ENCODE measurements around the gene CYP3A5. TPM values are rescaled to one million over a fixed set of nuclear protein-coding genes. Genes with fewer than 3 reads are reported as not detected.
"Not testable (repeated sequence)": the region's sequence is repeated elsewhere in the genome, so short reads cannot be mapped to it uniquely, and the experiment has no call there.

The CYP3A5 gene
- total RNA-seq, 1 donor from 2014 or later = not detected

DNA sequence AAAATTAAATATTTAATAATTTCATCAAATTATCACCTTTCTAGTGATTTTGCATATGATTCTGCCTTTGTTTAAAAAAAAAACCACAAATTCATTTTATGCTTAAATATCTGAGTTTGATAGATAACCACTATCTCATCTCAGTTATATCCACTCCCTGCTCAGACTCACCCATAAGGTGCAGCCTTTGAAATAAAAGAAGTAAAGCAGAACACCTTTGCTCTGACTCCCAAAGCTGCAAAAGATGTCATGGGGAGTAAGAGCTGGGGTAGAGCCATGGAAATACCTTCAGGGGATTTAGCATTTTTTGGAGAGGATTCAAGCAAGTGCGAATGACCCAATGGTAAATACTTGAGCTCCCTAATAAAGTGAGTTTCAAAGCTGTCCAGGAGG is 15.1 kb upstream of the CYP3A5 start:
- no peaks in the 10 kb centered on the region for H3K27me3 Mint-ChIP-seq (ENCODE audit: unreplicated experiment)
- H3K4me1 Mint-ChIP-seq (ENCODE audit: low read depth, unreplicated experiment) = no peaks in the 10 kb centered on the region

DNA sequence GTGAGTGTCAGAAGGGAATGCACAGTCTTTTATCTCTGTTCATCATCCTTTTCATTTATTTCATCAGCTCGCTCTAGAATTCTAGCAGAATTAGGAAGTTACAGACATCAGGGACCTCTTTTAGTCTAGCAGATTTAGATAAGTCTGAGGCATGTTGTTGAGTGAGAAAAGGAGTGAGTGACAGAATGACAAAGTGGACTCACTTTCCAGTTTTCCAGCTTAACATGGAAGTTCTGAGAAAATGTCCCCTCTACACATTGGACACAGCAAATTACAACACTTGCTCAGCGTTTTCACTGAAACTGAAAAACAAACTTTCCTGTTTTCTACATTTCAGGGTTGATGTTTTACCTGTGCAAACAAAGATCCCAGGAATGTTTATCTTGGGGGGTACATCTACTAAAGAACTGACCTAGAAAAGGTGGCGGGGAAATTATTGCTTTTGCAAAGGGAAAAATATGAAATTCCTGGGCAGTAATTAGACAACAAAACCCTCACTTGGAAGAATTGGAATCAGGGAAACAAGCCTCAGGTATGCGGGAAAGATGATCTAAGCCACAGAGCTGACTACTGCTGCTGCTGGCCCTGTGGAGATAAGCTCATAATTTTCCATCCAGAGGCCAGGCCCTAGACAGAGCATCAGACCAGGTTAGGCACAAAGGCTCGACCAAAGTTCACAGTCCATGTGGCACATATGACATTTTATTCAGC is 14.6 kb upstream of the CYP3A5 start:
- no peak overlapping the region for H3K4me3 Mint-ChIP-seq (ENCODE audit: unreplicated experiment)
- H3K9me3 Mint-ChIP-seq (ENCODE audit: unreplicated experiment) = no peaks in the 10 kb centered on the region
- TF ChIP-seq, protein P1, sequence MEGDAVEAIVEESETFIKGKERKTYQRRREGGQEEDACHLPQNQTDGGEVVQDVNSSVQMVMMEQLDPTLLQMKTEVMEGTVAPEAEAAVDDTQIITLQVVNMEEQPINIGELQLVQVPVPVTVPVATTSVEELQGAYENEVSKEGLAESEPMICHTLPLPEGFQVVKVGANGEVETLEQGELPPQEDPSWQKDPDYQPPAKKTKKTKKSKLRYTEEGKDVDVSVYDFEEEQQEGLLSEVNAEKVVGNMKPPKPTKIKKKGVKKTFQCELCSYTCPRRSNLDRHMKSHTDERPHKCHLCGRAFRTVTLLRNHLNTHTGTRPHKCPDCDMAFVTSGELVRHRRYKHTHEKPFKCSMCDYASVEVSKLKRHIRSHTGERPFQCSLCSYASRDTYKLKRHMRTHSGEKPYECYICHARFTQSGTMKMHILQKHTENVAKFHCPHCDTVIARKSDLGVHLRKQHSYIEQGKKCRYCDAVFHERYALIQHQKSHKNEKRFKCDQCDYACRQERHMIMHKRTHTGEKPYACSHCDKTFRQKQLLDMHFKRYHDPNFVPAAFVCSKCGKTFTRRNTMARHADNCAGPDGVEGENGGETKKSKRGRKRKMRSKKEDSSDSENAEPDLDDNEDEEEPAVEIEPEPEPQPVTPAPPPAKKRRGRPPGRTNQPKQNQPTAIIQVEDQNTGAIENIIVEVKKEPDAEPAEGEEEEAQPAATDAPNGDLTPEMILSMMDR (IDR thresholded peaks at IDR 0.05; ENCODE audit: partially characterized antibody, unreplicated experiment) = no peak
- H3K4me1 Mint-ChIP-seq (ENCODE audit: low read depth, unreplicated experiment) = no peaks in the 10 kb centered on the region
- H3K36me3 Mint-ChIP-seq (ENCODE audit: unreplicated experiment) = peaks cover 7% of the 10 kb centered on the region
- no peak overlapping the region for H3K27ac Mint-ChIP-seq (ENCODE audit: unreplicated experiment)
- DNase-seq = no peak
- H3K27me3 Mint-ChIP-seq (ENCODE audit: unreplicated experiment) = no peaks in the 10 kb centered on the region

More for the DNA sequence above, 15.1 kb upstream of the CYP3A5 start:
- H3K36me3 Mint-ChIP-seq (ENCODE audit: unreplicated experiment) = peaks cover 7% of the 10 kb centered on the region
- H3K27ac Mint-ChIP-seq (ENCODE audit: unreplicated experiment) = no peak overlapping the region
- TF ChIP-seq, protein P1 (IDR thresholded peaks at IDR 0.05; ENCODE audit: partially characterized antibody, unreplicated experiment) = no peak
- DNase-seq = no peak
- H3K9me3 Mint-ChIP-seq (ENCODE audit: unreplicated experiment) = no peaks in the 10 kb centered on the region
- no peak overlapping the region for H3K4me3 Mint-ChIP-seq (ENCODE audit: unreplicated experiment)

DNA sequence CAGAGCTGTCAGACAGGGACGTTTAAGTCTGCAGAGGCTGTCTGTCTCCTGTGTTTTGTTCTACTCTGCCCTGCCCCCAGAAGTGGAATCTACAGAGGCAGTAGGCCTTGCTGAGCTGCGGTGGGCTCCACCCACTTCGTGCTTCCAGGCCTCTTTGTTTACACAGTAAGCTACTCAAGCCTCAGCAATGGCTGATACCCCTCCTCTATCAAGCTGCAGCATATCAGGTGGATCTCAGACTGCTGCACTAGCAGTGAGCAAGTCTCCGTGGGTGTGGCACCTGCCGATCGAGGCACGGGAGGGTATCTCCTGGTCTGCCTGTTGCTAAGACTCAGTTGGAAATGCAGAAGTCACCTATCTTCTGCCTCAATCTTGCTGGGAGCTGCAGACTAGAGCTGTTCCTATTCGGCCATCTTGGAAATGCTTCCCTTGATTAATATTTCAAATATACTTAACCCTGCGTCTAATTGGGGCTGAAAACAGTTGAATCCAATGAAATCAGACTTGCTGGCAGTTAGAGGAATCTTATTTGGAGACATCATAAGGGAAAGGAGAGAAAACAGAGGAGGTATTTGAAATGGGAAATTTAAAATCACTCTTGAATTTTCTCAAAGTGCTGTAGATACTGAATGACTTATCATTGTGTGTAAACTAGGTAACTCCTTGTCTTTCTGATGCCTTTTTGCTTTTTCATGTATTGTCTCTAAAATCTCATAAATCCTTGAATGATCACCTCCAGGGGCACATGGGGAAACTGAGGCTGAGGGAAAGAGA is 13.8 kb upstream of the CYP3A5 start:
- Mint-ChIP-seq H3K36me3 (ENCODE audit: unreplicated experiment) (peaks cover 7% of the 10 kb centered on the region), H3K9me3 (ENCODE audit: unreplicated experiment) (no peaks in the 10 kb centered on the region), H3K4me3 (ENCODE audit: unreplicated experiment) (no peak overlapping the region), H3K27ac (ENCODE audit: unreplicated experiment) (no peak overlapping the region), H3K4me1 (ENCODE audit: low read depth, unreplicated experiment) (no peaks in the 10 kb centered on the region), H3K27me3 (ENCODE audit: unreplicated experiment) (no peaks in the 10 kb centered on the region)
- DNase-seq = no peak
- TF ChIP-seq, protein P1 (IDR thresholded peaks at IDR 0.05; ENCODE audit: partially characterized antibody, unreplicated experiment) = no peak

DNA sequence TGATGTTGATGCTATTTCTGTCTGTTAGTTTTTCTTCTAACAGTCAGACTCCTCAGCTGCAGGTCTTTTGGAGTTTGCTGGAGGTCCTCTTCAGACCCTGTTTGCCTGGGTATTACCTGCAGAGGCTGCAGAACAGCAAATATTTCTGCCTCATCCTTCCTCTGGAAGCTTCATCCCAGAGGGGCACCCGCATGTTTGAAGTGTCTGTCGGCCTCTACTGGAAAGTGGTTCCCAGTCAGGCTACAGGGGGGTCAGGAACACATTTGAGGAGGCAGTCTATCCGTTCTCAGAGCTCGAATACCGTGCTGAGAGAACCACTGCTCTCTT is 13.3 kb upstream of the CYP3A5 start:
- Mint-ChIP-seq H3K36me3 (ENCODE audit: unreplicated experiment) (peaks cover 7% of the 10 kb centered on the region), H3K4me3 (ENCODE audit: unreplicated experiment) (no peak overlapping the region), H3K9me3 (ENCODE audit: unreplicated experiment) (no peaks in the 10 kb centered on the region), H3K27ac (ENCODE audit: unreplicated experiment) (no peak overlapping the region), H3K4me1 (ENCODE audit: low read depth, unreplicated experiment) (no peaks in the 10 kb centered on the region), H3K27me3 (ENCODE audit: unreplicated experiment) (no peaks in the 10 kb centered on the region)
- no peak for DNase-seq
- TF ChIP-seq, protein P1 (IDR thresholded peaks at IDR 0.05; ENCODE audit: partially characterized antibody, unreplicated experiment) = no peak

DNA sequence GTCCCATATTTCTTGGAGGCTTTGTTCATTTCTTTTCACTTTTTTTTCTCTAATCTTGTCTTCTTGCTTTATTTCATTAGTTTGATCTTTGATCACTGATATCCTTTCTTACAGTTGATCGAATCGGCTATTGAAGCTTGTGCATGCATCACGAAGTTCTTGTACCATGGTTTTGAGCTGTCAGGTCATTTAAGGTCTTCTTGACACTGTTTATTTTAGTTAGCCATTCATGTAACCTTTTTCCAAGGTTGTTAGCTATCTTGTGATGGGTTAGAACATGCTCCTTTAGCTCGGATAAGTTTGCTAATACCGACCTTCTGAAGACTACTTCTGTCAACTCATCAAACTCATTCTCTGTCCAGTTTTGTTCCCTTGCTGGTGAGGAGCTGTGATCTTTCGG is 12.8 kb upstream of the CYP3A5 start:
- DNase-seq; H3K27me3 Mint-ChIP-seq (ENCODE audit: unreplicated experiment); H3K36me3 Mint-ChIP-seq (ENCODE audit: unreplicated experiment); H3K27ac Mint-ChIP-seq (ENCODE audit: unreplicated experiment); H3K4me1 Mint-ChIP-seq (ENCODE audit: low read depth, unreplicated experiment); H3K4me3 Mint-ChIP-seq (ENCODE audit: unreplicated experiment); H3K9me3 Mint-ChIP-seq (ENCODE audit: unreplicated experiment): not testable (repeated sequence)

DNA sequence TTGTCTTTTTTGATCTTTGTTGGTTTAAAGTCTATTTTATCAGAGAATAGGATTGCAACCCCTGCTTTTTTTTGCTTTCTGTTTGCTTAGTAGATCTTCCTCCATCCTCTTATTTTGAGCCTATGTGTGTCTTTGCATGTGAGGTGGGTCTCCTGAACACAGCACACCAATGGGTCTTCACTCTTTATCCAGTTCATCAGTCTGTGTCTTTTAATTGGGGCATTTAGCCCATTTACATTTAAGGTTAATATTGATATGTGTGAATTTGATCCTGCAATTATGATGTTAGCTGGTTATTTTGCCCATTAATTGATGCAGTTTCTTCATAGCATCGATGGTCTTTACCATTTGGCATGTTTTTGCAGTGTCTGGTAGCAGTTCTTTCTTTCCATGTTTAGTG is 11.9 kb upstream of the CYP3A5 start:
- not testable (repeated sequence) for H3K27me3 Mint-ChIP-seq (ENCODE audit: unreplicated experiment); H3K4me3 Mint-ChIP-seq (ENCODE audit: unreplicated experiment); DNase-seq; H3K9me3 Mint-ChIP-seq (ENCODE audit: unreplicated experiment); H3K4me1 Mint-ChIP-seq (ENCODE audit: low read depth, unreplicated experiment); H3K36me3 Mint-ChIP-seq (ENCODE audit: unreplicated experiment); H3K27ac Mint-ChIP-seq (ENCODE audit: unreplicated experiment)

DNA sequence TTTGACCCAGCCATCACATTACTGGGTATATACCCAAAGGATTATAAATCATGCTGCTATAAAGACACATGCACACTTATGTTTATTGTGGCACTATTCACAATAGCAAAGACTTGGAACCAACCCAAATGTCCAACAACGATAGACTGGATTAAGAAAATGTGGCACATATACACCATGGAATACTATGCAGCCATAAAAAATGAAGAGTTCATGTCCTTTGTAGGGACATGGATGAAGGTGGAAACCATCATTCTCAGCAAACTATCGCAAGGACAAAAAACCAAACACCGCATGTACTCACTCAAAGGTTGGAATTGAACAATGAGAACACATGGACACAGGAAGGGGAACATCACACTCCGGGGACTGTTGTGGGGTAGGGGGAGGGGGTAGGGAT is 11.1 kb upstream of the CYP3A5 start:
- H3K9me3 Mint-ChIP-seq (ENCODE audit: unreplicated experiment); H3K36me3 Mint-ChIP-seq (ENCODE audit: unreplicated experiment); DNase-seq; H3K4me3 Mint-ChIP-seq (ENCODE audit: unreplicated experiment); H3K27me3 Mint-ChIP-seq (ENCODE audit: unreplicated experiment); H3K27ac Mint-ChIP-seq (ENCODE audit: unreplicated experiment); H3K4me1 Mint-ChIP-seq (ENCODE audit: low read depth, unreplicated experiment): not testable (repeated sequence)

DNA sequence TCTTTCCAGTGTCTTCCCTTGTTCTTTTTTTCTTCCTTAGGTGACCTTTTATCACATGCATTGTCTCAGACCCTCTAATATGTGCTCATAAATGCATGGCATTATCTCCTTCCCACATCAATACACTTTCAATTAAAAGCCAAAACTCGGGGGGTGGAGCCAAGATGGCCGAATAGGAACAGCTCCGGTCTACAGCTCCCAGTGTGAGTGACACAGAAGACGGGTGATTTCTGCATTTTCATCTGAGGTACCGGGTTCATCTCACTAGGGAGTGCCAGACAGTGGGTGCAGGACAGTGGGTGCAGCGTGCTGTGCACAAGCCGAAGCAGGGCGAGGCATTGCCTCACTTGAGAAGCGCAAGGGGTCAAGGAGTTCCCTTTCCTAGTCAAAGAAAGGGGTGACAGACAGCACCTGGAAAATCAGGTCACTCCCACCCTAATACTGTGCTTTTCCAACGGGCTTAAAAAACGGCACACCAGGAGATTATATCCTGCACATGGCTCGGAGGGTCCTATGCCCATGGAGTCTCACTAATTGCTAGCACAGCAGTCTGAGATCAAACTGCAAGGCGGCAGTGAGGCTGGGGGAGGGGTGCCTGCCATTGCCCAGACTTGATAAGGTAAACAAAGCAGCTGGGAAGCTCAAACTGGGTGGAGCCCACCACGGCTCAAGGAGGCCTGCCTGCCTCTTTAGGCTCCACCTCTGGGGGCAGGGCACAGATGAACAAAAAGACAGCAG is 6.2 kb upstream of the CYP3A5 start:
- not testable (repeated sequence) for H3K4me3 Mint-ChIP-seq (ENCODE audit: unreplicated experiment); H3K27ac Mint-ChIP-seq (ENCODE audit: unreplicated experiment); DNase-seq; H3K9me3 Mint-ChIP-seq (ENCODE audit: unreplicated experiment); H3K36me3 Mint-ChIP-seq (ENCODE audit: unreplicated experiment); H3K27me3 Mint-ChIP-seq (ENCODE audit: unreplicated experiment); H3K4me1 Mint-ChIP-seq (ENCODE audit: low read depth, unreplicated experiment)

All from glutamatergic neuron (in vitro differentiated cells).